GM19438 (cell line): Measurements from ENCODE around the gene FOCAD.

Source experiments
- ATAC-seq: cut with Tn5 transposase; IDR thresholded peaks from one replicate; pipeline ENCODE4 v1.9.1; 2021; ENCODE audit warnings: low read depth; ENCODE audit not compliant: unreplicated experiment

The FOCAD gene

GRCh38 chr9:20729523-20729922 is 45.5 kb downstream of the FOCAD start:
- ATAC-seq = no peak

- ATAC-seq = no peak
These were observed 48.1 kb downstream of the FOCAD start for GRCh38 chr9:20732118-20732517.

GRCh38 chr9:20734275-20734674 is 50.2 kb downstream of the FOCAD start:
- no peak for ATAC-seq

- no peak for ATAC-seq
These were observed 56.2 kb downstream of the FOCAD start for GRCh38 chr9:20740304-20740703.

- ATAC-seq = no peak
These were observed 57.0 kb downstream of the FOCAD start for GRCh38 chr9:20740929-20741582.

- ATAC-seq = no peak
These were observed 58.8 kb downstream of the FOCAD start for GRCh38 chr9:20742833-20743232.

GRCh38 chr9:20744036-20744630 is 60.1 kb downstream of the FOCAD start:
- no peak for ATAC-seq

GRCh38 chr9:20746967-20747366 is 62.9 kb downstream of the FOCAD start:
- no peak for ATAC-seq

- ATAC-seq = no peak
These were observed 65.6 kb downstream of the FOCAD start for GRCh38 chr9:20749496-20750198.

GRCh38 chr9:20753761-20754160 is 69.7 kb downstream of the FOCAD start:
- ATAC-seq = no peak

GRCh38 chr9:20754556-20754955 is 70.5 kb downstream of the FOCAD start:
- no peak for ATAC-seq

GRCh38 chr9:20760246-20760891 is 76.3 kb downstream of the FOCAD start:
- no peak for ATAC-seq

GRCh38 chr9:20770947-20771346 is 86.9 kb downstream of the FOCAD start:
- no peak for ATAC-seq

GRCh38 chr9:20771729-20772128 is 87.7 kb downstream of the FOCAD start:
- no peak for ATAC-seq

GRCh38 chr9:20775683-20776082 is 91.6 kb downstream of the FOCAD start:
- no peak for ATAC-seq

- no peak for ATAC-seq
These were observed 97.0 kb downstream of the FOCAD start for GRCh38 chr9:20781092-20781491.

- ATAC-seq = no peak
These were observed 98.2 kb downstream of the FOCAD start for GRCh38 chr9:20782289-20782688.

GRCh38 chr9:20783057-20784038 is 99.3 kb downstream of the FOCAD start:
- ATAC-seq = no peak

- no peak for ATAC-seq
These were observed 100.1 kb downstream of the FOCAD start for GRCh38 chr9:20784196-20784595.

GRCh38 chr9:20786807-20787206 is 102.7 kb downstream of the FOCAD start:
- ATAC-seq = no peak
